ENCODE data around the gene DALRD3.
A peak's percentile ranks its signal among the peaks of the same experiment; 100 is the strongest.

The DALRD3 gene, protein sequence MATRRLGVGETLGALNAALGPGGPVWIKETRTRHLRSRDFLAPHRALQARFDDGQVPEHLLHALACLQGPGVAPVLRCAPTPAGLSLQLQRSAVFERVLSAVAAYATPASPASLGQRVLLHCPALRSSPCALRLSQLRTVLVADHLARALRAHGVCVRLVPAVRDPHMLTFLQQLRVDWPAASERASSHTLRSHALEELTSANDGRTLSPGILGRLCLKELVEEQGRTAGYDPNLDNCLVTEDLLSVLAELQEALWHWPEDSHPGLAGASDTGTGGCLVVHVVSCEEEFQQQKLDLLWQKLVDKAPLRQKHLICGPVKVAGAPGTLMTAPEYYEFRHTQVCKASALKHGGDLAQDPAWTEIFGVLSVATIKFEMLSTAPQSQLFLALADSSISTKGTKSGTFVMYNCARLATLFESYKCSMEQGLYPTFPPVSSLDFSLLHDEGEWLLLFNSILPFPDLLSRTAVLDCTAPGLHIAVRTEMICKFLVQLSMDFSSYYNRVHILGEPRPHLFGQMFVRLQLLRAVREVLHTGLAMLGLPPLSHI

GRCh38 chr3:49017971-49018706 is at the start of gene DALRD3:
DALRD3 (minus strand) TSS chr3:49018580; CDS start chr3:49018564, 16 bp downstream.
- DNase-seq (ENCODE audit: low read depth), result peak; percentile 54

DNA sequence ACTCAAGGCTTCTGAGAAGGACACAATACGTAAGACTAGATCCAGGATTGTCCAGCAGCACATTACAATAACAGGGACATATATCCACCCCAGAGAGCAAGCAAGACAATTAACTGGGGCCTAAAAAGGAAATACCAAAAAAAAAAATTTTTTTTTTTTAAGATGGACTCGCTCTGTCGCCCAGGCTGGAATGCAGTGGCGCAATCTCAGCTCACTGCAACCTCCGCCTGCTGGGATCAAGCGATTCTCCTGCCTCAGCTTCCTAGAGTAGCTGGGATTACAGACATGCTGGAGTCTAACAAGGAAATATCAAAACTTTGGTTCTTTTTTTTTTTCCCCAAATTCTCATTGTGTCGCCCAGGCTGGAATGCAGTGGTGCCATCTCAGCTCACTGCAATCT is 39.6 kb upstream of the DALRD3 start:
- no peak for DNase-seq (ENCODE audit: low read depth)

GRCh38 chr3:49057268-49057667 is 38.9 kb upstream of the DALRD3 start:
- no peak for DNase-seq (ENCODE audit: low read depth)

GRCh38 chr3:49054344-49054862 is 36.0 kb upstream of the DALRD3 start:
- no peak for DNase-seq (ENCODE audit: low read depth)

DNA sequence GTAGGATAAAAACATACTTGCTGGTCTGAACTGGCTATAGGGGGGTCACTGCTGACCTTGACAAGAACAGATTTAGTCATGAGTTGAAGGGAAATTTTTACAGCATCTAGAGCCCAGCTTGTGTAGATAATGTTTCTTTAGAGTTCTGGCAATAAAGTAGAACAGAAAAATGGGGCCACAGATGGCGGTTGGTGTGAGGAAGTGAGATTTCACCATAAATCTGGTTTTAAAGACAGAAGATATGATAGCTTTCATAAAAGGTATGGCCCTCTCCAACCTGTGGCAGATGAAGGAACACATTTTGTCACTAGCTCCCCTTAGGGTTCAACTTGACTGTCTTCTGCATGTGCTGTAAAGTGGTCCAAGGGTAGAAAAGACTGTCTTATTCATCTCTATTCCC is 35.2 kb upstream of the DALRD3 start:
- no peak for DNase-seq (ENCODE audit: low read depth)

GRCh38 chr3:49035281-49035680 is 16.9 kb upstream of the DALRD3 start:
- DNase-seq (ENCODE audit: low read depth), result no peak

- no peak for DNase-seq (ENCODE audit: low read depth)
These were observed 16.3 kb upstream of the DALRD3 start for GRCh38 chr3:49034650-49035049.

- no peak for DNase-seq (ENCODE audit: low read depth)
These were observed 14.4 kb upstream of the DALRD3 start for GRCh38 chr3:49032646-49033304.

- DNase-seq (ENCODE audit: low read depth), result no peak
These were observed 11.9 kb upstream of the DALRD3 start for GRCh38 chr3:49030321-49030720.

GRCh38 chr3:49029563-49029884 is 11.1 kb upstream of the DALRD3 start:
- DNase-seq (ENCODE audit: low read depth), result no peak

DNA sequence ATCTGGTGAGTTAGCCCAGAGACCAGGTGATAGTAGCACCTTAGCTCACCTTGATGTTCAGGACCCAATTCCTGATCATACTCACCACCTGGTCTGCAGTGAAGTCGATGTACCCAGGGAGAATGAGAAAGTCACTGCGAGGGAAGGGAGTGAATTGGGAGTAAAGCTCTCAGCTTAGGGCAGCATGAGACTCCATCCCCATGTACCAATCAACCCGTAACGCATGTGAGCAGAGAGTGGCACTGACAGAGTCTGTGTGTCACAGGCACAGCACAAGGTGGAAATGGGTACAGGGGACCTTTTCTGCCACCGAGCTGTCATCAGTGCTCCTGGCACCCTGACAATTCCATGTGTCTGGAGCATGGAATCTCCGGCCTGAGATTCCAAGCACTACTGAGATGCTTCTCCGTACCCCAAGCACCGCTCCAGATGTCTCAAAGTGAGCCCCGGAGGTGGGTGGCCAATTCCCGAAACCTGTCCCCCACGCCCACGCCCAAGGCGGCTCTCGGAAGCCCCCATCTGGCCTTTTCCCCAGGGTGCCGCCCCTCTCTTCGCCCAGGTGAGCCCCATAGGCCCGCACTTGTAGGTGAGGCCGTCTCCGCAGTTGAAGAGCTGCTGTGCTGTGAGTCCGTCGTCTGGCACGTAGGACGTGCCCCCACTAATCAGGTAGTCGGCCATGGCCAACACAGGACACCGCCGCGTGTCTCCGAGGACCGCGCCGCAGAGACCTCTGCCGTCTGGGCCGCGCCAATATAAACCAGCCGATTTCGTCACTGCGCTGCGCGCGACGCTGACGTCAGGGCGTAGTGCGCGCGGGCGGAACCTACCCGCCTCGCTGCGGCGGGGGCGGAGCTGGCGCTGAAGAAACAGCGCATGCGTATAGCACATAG is 10.5 kb upstream of the DALRD3 start, which contains the start of gene IMPDH2:
Gene IMPDH2, minus strand, starts transcription at position 726 of the 890 bp plus-strand sequence. Its CDS starts 48 bp downstream, at position 678.
- DNase-seq (ENCODE audit: low read depth), result peak; percentile 93

DNA sequence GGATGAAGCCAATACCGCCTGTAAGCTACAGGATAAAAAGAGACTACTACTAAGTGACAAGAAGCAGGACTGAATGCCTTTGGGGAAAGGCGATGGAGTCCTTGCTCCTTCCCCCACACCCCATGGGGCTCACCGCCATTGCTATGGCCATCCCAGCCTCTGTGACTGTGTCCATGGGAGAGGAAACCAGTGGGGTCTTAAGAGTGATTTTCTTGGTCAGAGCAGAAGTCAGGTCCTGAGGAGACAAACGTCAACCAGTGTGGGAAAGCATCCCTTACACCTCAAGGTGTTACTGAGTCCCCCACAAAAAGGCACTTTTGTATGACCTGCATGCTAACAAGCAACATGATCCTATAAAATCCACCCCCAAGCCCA is 9.9 kb upstream of the DALRD3 start:
- no peak for DNase-seq (ENCODE audit: low read depth)

- DNase-seq (ENCODE audit: low read depth), result no peak
These were observed 9.3 kb upstream of the DALRD3 start for GRCh38 chr3:49027634-49028033.

DNA sequence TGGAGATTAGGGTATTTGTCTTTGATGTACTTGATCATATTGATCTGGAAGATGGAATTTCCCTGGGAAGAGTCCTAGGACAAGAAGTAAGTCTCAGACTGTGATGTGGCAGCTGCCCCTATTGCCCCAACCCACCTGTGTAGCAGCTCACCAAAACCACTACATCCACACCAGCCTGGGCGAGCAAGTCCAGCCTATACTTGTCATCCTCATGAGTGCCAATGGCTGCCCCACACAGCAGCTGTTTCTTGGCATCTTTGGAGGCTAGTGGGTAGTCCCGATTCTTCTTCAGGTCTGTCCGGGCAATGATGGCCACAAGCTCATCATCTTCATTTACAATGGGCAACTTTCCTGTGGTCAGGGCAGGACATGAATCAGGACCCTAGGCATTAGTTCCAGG is 8.2 kb upstream of the DALRD3 start:
- DNase-seq (ENCODE audit: low read depth), result no peak

- no peak for DNase-seq (ENCODE audit: low read depth)
These were observed 7.6 kb upstream of the DALRD3 start for GRCh38 chr3:49025793-49026520.

DNA sequence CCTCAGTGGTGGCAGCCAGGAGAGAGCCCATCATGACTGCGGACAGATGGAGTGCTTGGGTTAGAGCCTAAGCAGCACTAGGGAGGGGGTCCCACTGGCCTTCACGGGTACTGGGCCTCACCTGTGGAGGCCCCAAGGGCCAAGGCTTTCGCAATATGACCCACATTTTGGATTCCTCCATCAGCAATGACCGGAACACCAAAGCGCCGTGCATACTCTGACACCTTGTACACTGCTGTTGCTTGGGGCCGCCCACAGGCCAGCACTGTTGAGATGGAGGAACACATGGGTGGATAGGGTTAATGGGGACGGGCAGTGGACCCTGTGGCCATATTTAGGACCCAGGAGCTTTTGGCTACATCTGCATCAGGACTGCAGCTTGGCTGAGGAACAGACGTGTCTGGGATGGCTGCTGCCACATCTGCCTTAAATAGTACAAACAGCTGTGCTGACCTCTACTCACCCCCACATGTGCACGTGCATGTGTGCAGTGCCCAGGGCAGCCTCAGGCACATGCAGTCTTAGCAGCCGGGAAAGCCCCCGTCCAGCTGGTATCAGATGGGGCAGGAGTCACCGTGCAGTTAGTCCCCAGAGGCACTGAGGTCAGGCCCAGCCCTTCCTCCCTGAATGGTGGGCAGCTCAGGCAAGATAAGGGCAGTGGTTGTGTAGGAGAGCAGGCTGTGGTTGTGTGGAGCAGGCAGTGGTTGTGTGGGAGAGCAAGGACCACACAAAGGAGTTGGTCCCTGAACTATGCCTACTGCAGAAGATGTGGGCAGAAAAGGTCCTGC is 6.8 kb upstream of the DALRD3 start:
- no peak for DNase-seq (ENCODE audit: low read depth)

DNA sequence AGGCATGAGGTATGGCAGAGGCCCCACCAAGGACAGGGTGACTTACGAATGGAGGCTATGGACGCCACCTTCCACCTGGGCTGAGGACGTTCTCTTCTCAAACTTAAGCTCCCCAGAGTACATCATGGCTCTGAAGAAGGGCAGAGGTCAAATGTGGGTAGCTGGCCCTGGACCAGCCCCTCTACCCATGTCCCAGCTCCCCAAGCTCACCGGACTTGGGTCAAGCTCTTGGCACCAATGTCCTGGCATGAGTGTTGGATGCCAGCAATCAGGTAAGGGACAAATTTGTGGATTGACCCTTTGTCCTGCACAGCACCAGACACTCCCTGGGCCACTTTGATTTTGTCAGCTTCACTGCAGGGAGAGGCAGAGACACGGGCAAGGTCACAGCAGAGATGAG is 6.1 kb upstream of the DALRD3 start:
- no peak for DNase-seq (ENCODE audit: low read depth)

DNA sequence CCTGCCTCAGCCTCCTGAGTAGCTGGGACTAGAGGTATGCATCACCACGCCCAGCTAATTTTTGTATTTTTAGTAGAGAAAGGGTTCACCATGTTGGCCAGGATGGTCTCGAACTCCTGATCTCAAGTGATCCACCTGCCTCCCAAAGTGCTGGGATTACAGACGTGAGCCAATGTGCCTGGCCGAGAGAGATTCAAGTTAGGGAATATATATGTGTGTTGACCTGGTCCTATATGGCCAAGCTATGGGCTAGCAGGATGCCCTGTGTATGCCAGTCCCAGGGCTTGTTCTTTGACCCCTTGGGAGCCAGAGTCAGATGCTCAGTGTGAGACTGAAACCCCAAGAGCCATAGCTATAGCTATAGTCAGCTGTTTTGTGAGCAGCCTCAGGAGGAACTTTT is 5.4 kb upstream of the DALRD3 start:
- no peak for DNase-seq (ENCODE audit: low read depth)

GRCh38 chr3:49022688-49023171 is 4.3 kb upstream of the DALRD3 start:
- no peak for DNase-seq (ENCODE audit: low read depth)

Measured in fibroblast of gingiva (primary cell).